Activated CD4-positive, alpha-beta memory T cell treated with anti-CD3 and anti-CD28 coated beads, Interleukin-2, amount 10 ng/mL, durations not matched to agents 7 days and 5 days (primary cell): ENCODE measurements around the gene TMEM132D. TPM values are rescaled to one million over a fixed set of nuclear protein-coding genes. Genes with fewer than 3 reads are reported as not detected.

ENCODE experiments used
- CTCF ChIA-PET: fragments of 350-600 bp; sonication (Branson Sonifier 250); formaldehyde crosslinking; loops from one replicate; lab custom pipeline; 2021; ENCODE audit warnings: antibody characterized with exemption, inconsistent platforms; lab: Charles Lee
- POLR2A ChIA-PET: fragments of 350-600 bp; sonication (Branson Sonifier 250); formaldehyde crosslinking; loops from one replicate; lab custom pipeline; 2021; ENCODE audit warnings: antibody characterized with exemption; lab: Charles Lee
- DNase-seq: peaks from one replicate; pipeline ENCODE4 v3.0.0-alpha.2; 2020
- H3K27ac Mint-ChIP-seq: one replicate; pipeline ENCODE4 v1.8.0; 2021; ENCODE audit warnings: mild to moderate bottlenecking, mixed read lengths
- H3K27me3 Mint-ChIP-seq: one replicate; pipeline ENCODE4 v1.8.0; 2021; ENCODE audit warnings: mixed read lengths
- H3K36me3 Mint-ChIP-seq: one replicate; pipeline ENCODE4 v1.8.0; 2021; ENCODE audit warnings: low read depth, mixed read lengths
- H3K4me1 Mint-ChIP-seq: one replicate; pipeline ENCODE4 v1.8.0; 2021; ENCODE audit warnings: mixed read lengths
- H3K4me3 Mint-ChIP-seq: one replicate; pipeline ENCODE4 v1.8.0; 2021; ENCODE audit warnings: mild to moderate bottlenecking, mixed read lengths
- H3K9me3 Mint-ChIP-seq: one replicate; pipeline ENCODE4 v1.8.0; 2021; ENCODE audit warnings: mixed read lengths
- total RNA-seq, 2 experiments: library from RNA; stranded (reverse); gene quantifications; one replicate each; pipeline ENCODE4 v1.2.3, GENCODE V29; 2021

The TMEM132D gene
- total RNA-seq, 2 experiments from 2014 or later: not detected

DNA sequence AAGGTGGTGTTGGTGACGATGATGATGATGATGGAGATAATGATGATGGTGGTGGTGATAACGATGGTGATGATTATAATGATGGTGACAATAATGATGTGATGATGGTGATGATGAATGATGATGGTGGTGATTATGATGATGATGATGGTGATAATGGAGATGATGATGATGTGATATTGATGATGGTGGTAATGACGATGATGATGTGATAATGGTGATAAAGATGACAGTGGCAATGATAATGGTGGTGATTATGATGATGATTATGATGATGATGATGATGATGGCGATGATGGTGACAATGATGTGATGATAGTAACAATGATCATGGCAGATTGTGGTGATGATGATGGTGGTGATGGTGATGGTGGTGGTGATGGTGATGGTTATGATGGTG is 532.6 kb downstream of the TMEM132D start:
- Mint-ChIP-seq H3K4me1 (no peaks in the 10 kb centered on the region), H3K36me3 (no peaks in the 10 kb centered on the region), H3K27ac (no peak overlapping the region), H3K9me3 (peaks cover 11% of the 10 kb centered on the region), H3K27me3 (no peaks in the 10 kb centered on the region), H3K4me3 (no peak overlapping the region)
- CTCF ChIA-PET: no interaction called here
- no peak for DNase-seq
- POLR2A ChIA-PET: no interaction called here

DNA sequence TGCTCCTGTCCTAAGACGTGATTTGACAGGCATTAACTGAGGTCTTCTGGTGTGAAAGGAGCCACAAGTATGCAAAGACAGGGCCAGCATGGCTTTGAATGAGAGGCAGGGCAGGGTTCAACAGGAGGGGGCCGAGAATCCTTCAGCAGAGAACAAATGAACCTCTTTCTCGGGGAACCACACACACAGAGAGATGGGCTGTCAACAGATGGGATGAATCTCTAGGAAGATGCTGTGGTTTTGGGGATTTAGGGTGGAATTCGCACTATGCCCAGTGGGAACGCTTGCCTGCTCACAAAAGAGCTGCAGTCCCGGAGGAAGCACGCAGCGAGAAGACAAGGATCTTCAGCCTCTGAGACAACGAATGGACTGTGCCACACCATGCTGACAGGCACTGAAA is 537.2 kb downstream of the TMEM132D start:
- no peaks in the 10 kb centered on the region for H3K36me3 Mint-ChIP-seq
- no peak overlapping the region for H3K4me3 Mint-ChIP-seq
- peaks cover 13% of the 10 kb centered on the region for H3K9me3 Mint-ChIP-seq
- no peak for DNase-seq
- no peaks in the 10 kb centered on the region for H3K27me3 Mint-ChIP-seq
- no peaks in the 10 kb centered on the region for H3K4me1 Mint-ChIP-seq
- H3K27ac Mint-ChIP-seq: no peak overlapping the region
- CTCF ChIA-PET: no interaction called here
- POLR2A ChIA-PET: no interaction called here

DNA sequence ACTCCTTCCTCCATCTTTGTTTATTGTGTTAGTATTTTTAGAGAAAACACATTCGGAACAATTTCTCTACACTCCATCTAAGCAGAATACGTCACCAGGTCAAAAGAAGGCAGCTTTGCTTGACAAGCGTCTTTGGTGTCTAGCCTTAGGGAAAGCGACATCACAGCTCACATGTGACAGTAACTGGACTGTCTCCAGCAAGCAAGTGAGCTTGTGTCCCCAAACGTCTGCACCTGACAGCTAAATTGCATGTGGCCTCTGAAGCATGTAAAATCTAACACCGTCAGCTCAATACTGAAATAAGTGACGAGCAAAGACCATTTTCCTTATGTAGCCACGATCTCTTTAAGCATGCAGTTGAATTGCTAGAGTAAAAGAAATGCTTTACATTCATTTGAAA is 540.8 kb downstream of the TMEM132D start:
- POLR2A ChIA-PET: no interaction called here
- Mint-ChIP-seq H3K27ac (no peak overlapping the region), H3K4me3 (no peak overlapping the region), H3K27me3 (no peaks in the 10 kb centered on the region), H3K4me1 (no peaks in the 10 kb centered on the region), H3K9me3 (peaks cover 11% of the 10 kb centered on the region), H3K36me3 (no peaks in the 10 kb centered on the region)
- CTCF ChIA-PET: no interaction called here
- DNase-seq: no peak

DNA sequence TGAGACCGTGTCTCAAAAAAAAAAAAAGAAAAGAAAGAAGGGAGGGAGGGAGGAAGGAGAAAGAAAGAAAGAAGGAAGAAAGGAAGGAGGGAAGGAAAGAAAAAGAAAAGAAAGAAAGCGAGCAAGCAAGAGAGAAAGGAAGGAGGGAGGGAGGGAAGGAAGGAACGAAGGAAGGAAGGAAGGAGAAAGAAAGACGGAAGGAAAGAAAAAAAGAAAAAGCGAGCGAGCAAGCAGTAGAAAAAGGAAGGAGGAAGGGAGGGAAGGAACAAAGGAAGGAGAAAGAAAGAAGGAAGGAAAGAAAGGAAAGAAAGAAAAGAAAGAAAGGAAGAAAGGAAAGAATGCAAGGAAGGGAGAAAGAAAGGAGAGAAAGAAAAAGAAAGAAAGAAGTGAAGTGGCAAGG is 546.6 kb downstream of the TMEM132D start:
- ChIA-PET POLR2A (no interaction called here), CTCF (no interaction called here)
- no peaks in the 10 kb centered on the region for H3K36me3 Mint-ChIP-seq
- no peaks in the 10 kb centered on the region for H3K27me3 Mint-ChIP-seq
- DNase-seq: no peak
- H3K27ac Mint-ChIP-seq: no peak overlapping the region
- H3K9me3 Mint-ChIP-seq: peaks cover 10% of the 10 kb centered on the region
- no peak overlapping the region for H3K4me3 Mint-ChIP-seq
- H3K4me1 Mint-ChIP-seq: no peaks in the 10 kb centered on the region

DNA sequence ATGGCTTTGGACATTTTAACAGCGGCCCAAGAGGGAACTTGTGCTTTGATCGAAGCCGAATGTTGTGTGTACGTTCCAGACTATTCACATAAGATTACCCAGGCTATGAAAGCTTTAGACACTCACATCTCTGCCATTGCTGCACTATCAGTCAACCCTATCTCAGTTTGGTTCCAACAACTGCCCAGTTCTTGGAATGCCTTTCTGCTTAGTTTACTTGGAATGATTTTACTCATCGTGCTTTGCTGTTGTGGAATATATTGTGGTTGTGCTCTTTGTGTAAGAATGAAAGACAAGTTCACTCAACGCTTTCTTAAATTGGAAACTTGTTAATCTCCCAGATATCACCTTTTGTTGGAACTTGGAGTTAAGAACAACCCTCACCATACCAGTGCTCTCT is 552.3 kb downstream of the TMEM132D start:
- no peaks in the 10 kb centered on the region for H3K36me3 Mint-ChIP-seq
- no peaks in the 10 kb centered on the region for H3K4me1 Mint-ChIP-seq
- H3K4me3 Mint-ChIP-seq: no peak overlapping the region
- no peaks in the 10 kb centered on the region for H3K27me3 Mint-ChIP-seq
- POLR2A ChIA-PET: no interaction called here
- DNase-seq: no peak
- no peak overlapping the region for H3K27ac Mint-ChIP-seq
- peaks cover 15% of the 10 kb centered on the region for H3K9me3 Mint-ChIP-seq
- CTCF ChIA-PET: no interaction called here

DNA sequence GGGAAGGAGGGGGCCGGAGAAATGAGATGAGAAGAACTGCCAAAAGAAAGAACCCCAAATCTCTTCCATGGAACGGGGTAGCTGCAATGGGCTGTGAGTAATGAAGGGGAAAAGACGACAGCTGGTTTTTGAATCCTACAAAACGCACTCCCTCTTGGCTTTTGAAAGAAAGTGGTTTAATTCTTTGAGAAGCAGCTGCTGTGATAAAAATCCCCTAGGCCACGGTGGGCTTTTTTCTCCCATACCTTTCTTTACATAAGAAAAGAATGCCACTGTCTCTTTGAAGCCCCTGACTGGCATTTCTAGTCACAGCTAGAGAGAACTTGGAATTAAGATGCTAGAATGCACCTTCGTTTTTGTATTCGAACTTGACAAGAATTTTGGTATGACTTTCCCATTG is 564.5 kb downstream of the TMEM132D start:
- Mint-ChIP-seq H3K27me3 (no peaks in the 10 kb centered on the region), H3K27ac (no peak overlapping the region), H3K36me3 (no peaks in the 10 kb centered on the region), H3K9me3 (peaks cover 20% of the 10 kb centered on the region), H3K4me3 (no peak overlapping the region), H3K4me1 (no peaks in the 10 kb centered on the region)
- DNase-seq: no peak
- CTCF ChIA-PET: no interaction called here
- POLR2A ChIA-PET: no interaction called here

DNA sequence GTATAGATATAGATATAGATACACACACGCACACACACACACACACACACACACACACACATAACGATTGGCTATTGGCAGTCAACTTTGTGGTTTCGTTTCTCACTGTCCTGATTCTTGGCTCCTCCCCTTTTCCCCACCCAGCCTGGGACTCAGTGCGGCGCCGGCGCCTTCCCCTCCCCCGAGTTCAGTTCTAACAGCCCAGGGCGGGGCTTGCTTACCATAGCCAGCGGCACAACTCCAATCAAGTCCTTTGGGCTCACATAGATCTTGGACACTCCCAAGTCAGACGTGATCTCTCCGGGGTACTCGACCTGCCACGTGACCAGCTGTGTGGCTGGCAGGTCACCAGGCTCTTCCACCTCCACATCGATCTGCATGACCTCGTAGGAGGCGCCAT is 566.4 kb downstream of the TMEM132D start:
- ChIA-PET POLR2A (no interaction called here), CTCF (no interaction called here)
- Mint-ChIP-seq H3K36me3 (no peaks in the 10 kb centered on the region), H3K27me3 (no peaks in the 10 kb centered on the region), H3K4me1 (no peaks in the 10 kb centered on the region), H3K9me3 (peaks cover 19% of the 10 kb centered on the region), H3K4me3 (no peak overlapping the region), H3K27ac (no peak overlapping the region)
- DNase-seq: no peak

DNA sequence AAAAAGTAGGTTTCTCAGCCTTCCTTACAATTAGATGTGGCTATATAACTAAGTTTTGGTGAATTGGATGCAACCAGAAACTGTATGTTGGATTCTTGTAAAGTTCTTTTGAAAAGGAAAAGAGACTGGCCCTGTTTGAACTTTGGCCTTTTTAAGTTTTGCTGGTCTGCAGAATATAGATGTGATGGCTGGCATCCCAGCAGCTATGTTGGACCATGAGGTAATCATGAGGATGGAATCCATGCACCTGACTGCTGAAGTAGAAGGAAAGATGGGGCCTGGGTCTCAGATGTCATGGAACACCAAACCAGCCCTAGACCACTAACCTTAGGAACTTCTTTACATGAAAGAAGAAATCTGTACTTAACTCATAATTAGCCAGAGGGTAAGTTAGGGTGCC is 568.1 kb downstream of the TMEM132D start:
- ChIA-PET POLR2A (no interaction called here), CTCF (no interaction called here)
- DNase-seq: no peak
- Mint-ChIP-seq H3K4me1 (no peaks in the 10 kb centered on the region), H3K27me3 (no peaks in the 10 kb centered on the region), H3K9me3 (peaks cover 16% of the 10 kb centered on the region), H3K4me3 (no peak overlapping the region), H3K36me3 (no peaks in the 10 kb centered on the region), H3K27ac (no peak overlapping the region)

DNA sequence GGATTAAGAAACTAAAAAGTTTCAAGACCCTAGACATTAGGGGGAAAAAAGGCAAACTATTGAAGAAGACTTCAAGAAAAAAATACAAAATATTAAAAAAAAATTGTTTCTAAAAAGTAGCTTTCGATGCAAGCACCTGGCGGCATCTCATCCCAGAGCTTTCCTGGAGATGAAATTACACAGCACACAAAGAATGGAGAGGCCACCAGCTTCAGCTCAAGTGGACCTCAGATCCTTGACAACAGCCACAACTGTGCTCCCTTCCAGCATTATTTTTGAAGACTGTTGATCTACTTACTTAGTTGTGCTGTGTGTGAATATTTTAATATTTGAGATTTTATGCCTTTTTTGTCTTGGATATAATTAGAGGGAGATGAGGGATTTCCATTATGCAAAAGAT is 571.5 kb downstream of the TMEM132D start:
- Mint-ChIP-seq H3K4me3 (no peak overlapping the region), H3K27ac (no peak overlapping the region), H3K27me3 (no peaks in the 10 kb centered on the region), H3K36me3 (no peaks in the 10 kb centered on the region), H3K9me3 (peaks cover 18% of the 10 kb centered on the region), H3K4me1 (no peaks in the 10 kb centered on the region)
- POLR2A ChIA-PET: no interaction called here
- CTCF ChIA-PET: no interaction called here
- DNase-seq: no peak

DNA sequence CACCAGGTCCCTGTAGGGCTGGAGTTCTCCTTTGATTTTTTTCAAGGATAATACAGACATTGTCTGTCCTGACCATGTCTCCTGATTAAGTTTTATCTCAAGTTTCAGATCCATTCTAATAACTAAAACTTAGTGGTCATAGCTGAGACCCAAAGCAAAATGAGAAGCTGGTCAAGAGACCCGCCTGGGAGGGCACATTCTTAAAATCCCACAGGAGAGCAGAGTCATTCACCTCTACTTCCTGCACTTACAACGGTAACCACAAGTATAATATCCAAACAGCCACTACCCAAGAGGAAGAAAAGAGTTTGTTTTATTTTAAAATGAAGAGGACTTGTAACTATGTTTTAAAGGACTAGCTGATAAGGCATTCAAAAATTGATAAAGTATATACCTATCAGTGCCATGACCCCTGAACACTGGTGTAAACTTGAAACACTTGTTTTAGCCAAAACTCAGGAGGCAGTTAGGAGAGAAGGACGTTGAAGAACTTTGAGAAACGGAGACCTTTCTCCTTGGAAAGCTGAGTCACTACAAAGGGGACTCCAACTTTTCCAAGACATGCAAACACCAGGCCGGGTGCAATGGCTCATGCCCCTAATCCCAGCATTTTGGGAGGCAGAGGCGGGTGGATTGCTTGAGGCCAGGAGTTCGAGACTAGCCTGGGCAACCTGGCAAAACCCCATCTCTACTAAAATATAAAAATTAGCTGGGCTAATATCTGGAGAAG is 572.3 kb downstream of the TMEM132D start:
- POLR2A ChIA-PET: no interaction called here
- CTCF ChIA-PET: no interaction called here
- H3K27ac Mint-ChIP-seq: no peak overlapping the region
- H3K36me3 Mint-ChIP-seq: no peaks in the 10 kb centered on the region
- H3K9me3 Mint-ChIP-seq: peaks cover 18% of the 10 kb centered on the region
- no peaks in the 10 kb centered on the region for H3K27me3 Mint-ChIP-seq
- H3K4me1 Mint-ChIP-seq: no peaks in the 10 kb centered on the region
- DNase-seq: no peak
- no peak overlapping the region for H3K4me3 Mint-ChIP-seq

DNA sequence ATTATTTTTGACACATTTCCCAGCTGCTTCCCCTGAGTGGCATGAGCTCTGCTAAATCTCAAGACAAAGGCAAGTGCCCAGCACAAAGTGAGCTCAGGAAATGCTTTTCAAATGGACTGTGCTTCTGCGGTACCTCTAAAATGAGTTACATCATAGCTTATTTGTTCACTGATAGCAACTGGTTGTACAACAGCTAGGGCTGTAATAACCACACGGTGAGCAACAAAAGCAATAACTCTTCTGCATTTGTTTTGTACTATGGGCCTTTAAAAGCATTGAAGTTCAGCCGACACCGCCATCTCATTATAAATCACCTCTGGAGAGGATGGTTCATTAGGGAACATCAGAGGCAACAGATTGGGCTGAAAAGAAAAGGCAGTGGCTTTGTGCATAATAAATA is 575.6 kb downstream of the TMEM132D start:
- Mint-ChIP-seq H3K27me3 (no peaks in the 10 kb centered on the region), H3K4me3 (no peak overlapping the region), H3K4me1 (no peaks in the 10 kb centered on the region), H3K36me3 (no peaks in the 10 kb centered on the region), H3K27ac (no peak overlapping the region), H3K9me3 (peaks cover 14% of the 10 kb centered on the region)
- ChIA-PET POLR2A (no interaction called here), CTCF (no interaction called here)
- DNase-seq: no peak

DNA sequence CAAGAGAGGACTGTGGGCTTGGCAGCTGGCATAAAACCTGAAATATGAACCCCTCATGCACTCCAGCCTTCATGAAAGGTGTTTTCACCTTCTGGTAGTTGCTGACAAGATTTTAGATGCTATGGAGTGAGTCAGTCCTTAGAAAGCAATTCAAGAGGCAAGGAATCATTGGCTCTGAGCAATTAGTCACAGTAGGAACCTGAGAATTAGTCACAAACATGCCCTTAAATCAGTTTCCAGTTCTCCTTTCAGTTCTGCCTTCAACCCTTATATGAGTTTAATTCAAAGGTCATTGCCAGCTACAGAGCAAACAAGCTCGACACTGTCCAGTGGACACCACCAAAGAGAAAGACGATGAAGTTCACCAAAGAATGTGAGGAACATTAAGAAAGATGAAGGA is 578.3 kb downstream of the TMEM132D start:
- CTCF ChIA-PET: no interaction called here

DNA sequence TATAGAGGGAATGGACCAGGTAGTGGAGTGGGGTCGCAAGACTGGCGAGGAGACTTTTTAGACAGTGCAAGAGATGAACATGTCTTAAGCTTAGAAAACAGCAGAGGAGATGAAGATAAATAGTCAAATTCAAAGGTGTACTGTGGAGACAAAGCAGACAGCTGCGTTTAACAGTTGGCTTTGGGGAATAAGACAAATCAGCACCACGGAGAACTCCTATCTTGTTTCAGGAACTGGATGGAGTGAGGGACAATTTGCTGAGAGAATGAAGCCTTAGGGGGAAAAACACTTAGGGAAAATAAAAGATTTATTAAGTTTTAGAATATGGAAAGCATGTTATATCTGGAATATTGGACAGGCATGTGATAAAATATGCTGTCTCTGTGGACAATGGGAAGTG is 591.8 kb downstream of the TMEM132D start:
- Mint-ChIP-seq H3K4me1 (no peaks in the 10 kb centered on the region), H3K9me3 (peaks cover 24% of the 10 kb centered on the region)

More for the DNA sequence above, 578.3 kb downstream of the TMEM132D start:
- Mint-ChIP-seq H3K9me3 (peaks cover 12% of the 10 kb centered on the region), H3K4me3 (no peak overlapping the region), H3K4me1 (no peaks in the 10 kb centered on the region), H3K36me3 (no peaks in the 10 kb centered on the region), H3K27me3 (no peaks in the 10 kb centered on the region), H3K27ac (no peak overlapping the region)
- POLR2A ChIA-PET: no interaction called here
- no peak for DNase-seq

DNA sequence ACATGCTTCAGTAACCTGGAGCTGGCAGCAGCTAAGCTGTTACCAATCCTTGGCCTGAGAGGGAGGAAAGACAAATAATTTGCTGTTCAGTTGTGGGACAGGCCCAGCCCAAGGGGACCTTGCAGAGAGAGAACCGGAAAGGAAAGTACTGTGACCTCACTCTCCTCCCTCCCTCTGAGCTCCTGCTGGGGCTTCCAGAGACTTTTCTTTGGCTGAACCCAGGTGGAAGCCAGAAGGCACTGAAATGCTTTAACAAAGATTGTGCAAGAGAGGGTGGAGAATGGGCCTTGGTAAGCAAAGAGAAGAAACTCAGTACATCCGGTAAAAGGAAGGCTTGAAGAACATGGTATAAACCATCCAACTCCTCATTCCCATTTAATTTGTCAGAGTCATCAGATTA is 593.5 kb downstream of the TMEM132D start:
- H3K36me3 Mint-ChIP-seq: no peaks in the 10 kb centered on the region
- POLR2A ChIA-PET: no interaction called here

More for the DNA sequence above, 591.8 kb downstream of the TMEM132D start:
- CTCF ChIA-PET: no interaction called here
- no peaks in the 10 kb centered on the region for H3K27me3 Mint-ChIP-seq
- H3K36me3 Mint-ChIP-seq: no peaks in the 10 kb centered on the region
- DNase-seq: no peak
- no peak overlapping the region for H3K4me3 Mint-ChIP-seq
- H3K27ac Mint-ChIP-seq: no peak overlapping the region
- POLR2A ChIA-PET: no interaction called here

More for the DNA sequence above, 593.5 kb downstream of the TMEM132D start:
- no peak overlapping the region for H3K4me3 Mint-ChIP-seq
- H3K9me3 Mint-ChIP-seq: peaks cover 15% of the 10 kb centered on the region
- CTCF ChIA-PET: no interaction called here
- no peak overlapping the region for H3K27ac Mint-ChIP-seq
- H3K27me3 Mint-ChIP-seq: no peaks in the 10 kb centered on the region
- no peak for DNase-seq
- H3K4me1 Mint-ChIP-seq: no peaks in the 10 kb centered on the region
